Osteoblast (primary cell): ENCODE measurements around the gene FOXO3. TPM values are rescaled to one million over a fixed set of nuclear protein-coding genes. Genes with fewer than 3 reads are reported as not detected.

Source experiments
- DNase-seq: peaks from one replicate; pipeline ENCODE4 v3.0.0; 2011; ENCODE audit warnings: low spot score, mixed read lengths; ENCODE audit not compliant: insufficient read length; ENCODE audit errors: missing footprints
- H2AFZ ChIP-seq: 2 replicates; pipeline ENCODE4 v1.6.0; 2011; ENCODE audit warnings: mild to moderate bottlenecking, low read length
- H3K27ac ChIP-seq: 2 replicates; pipeline ENCODE4 v1.5.1; 2011; ENCODE audit warnings: mild to moderate bottlenecking, low read depth, low read length, moderate library complexity
- H3K27me3 ChIP-seq: 2 replicates; pipeline ENCODE4 v1.6.0; 2012; ENCODE audit warnings: mild to moderate bottlenecking, control low read depth, inconsistent platforms, low read length, moderate library complexity; ENCODE audit not compliant: insufficient read depth
- H3K36me3 ChIP-seq: 2 replicates; pipeline ENCODE4 v1.5.1; 2011; ENCODE audit warnings: mild to moderate bottlenecking, low read length, control low read depth, moderate library complexity; ENCODE audit not compliant: insufficient read depth
- H3K4me1 ChIP-seq: 2 replicates; pipeline ENCODE4 v1.5.1; 2011; ENCODE audit warnings: mild to moderate bottlenecking, low read length, control low read depth, moderate library complexity; ENCODE audit not compliant: insufficient read depth
- H3K4me2 ChIP-seq: 2 replicates; pipeline ENCODE4 v1.6.0; 2011; ENCODE audit warnings: mild to moderate bottlenecking, low read length; ENCODE audit not compliant: insufficient read depth
- H3K4me3 ChIP-seq: fragments of 200-600 bp; sonication (generic); 3 replicates; pipeline ENCODE4 v1.5.1; 2012; ENCODE audit warnings: mild to moderate bottlenecking, low read length, inconsistent platforms; ENCODE audit not compliant: insufficient read depth
- H3K79me2 ChIP-seq: 2 replicates; pipeline ENCODE4 v1.6.0; 2012; ENCODE audit warnings: mild to moderate bottlenecking, low read length, control low read depth, inconsistent platforms; ENCODE audit not compliant: insufficient read depth
- H3K9me3 ChIP-seq: 2 replicates; pipeline ENCODE4 v1.5.1; 2011; ENCODE audit warnings: low read depth, low read length, control low read depth
- H4K20me1 ChIP-seq: 2 replicates; pipeline ENCODE4 v1.6.0; 2012; ENCODE audit warnings: mild to moderate bottlenecking, low read length, control low read depth; ENCODE audit not compliant: insufficient read depth
- total RNA-seq: library from RNA; depleted of rRNA; stranded (reverse); fragments of >200 nt; gene quantifications from 2 replicates; pipeline ENCODE4 v1.2.3, GENCODE V29; 2012
- TF ChIP-seq, protein P1 (sequence below): IDR thresholded peaks from 2 replicates; pipeline ENCODE4 v1.5.1; 2011; ENCODE audit warnings: mild to moderate bottlenecking, low read depth, low read length, moderate library complexity; ENCODE audit errors: extremely low read depth

FOXO3 gene
- total RNA-seq, 1 donor = 53.2 TPM

DNA sequence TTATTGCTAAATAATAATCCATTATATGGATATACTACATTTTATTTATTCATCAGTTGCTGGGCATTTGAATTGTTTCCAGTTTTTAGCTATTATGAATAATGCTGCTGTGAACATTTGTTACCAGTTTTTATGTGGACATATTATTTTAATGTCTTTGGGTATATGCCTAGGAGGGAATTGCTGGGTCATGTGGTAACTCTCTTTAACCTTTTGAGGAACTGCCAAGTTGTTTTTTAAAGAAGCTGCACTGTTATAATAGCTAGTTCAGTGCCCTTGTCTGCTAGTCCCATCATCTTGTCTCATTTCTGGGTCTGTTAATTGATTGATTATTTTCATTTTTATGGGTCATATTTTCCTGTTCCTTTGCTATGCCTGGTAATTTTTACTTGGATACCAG lies 56.3 kb downstream of the FOXO3 start:
- no peak overlapping the region for H2AFZ ChIP-seq
- H4K20me1 ChIP-seq = peaks cover 36% of the 10 kb centered on the region
- peak overlapping the region; percentile 40 for H3K4me2 ChIP-seq
- H3K36me3 ChIP-seq = no peaks in the 10 kb centered on the region
- no peaks in the 10 kb centered on the region for H3K27me3 ChIP-seq
- no peak for DNase-seq
- peaks cover 92% of the 10 kb centered on the region for H3K79me2 ChIP-seq
- H3K9me3 ChIP-seq = no peaks in the 10 kb centered on the region
- peak overlapping the region; percentile 40 for H3K27ac ChIP-seq
- no peak overlapping the region for H3K4me3 ChIP-seq
- H3K4me1 ChIP-seq = peaks cover 32% of the 10 kb centered on the region
- TF ChIP-seq, protein P1, sequence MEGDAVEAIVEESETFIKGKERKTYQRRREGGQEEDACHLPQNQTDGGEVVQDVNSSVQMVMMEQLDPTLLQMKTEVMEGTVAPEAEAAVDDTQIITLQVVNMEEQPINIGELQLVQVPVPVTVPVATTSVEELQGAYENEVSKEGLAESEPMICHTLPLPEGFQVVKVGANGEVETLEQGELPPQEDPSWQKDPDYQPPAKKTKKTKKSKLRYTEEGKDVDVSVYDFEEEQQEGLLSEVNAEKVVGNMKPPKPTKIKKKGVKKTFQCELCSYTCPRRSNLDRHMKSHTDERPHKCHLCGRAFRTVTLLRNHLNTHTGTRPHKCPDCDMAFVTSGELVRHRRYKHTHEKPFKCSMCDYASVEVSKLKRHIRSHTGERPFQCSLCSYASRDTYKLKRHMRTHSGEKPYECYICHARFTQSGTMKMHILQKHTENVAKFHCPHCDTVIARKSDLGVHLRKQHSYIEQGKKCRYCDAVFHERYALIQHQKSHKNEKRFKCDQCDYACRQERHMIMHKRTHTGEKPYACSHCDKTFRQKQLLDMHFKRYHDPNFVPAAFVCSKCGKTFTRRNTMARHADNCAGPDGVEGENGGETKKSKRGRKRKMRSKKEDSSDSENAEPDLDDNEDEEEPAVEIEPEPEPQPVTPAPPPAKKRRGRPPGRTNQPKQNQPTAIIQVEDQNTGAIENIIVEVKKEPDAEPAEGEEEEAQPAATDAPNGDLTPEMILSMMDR = no peak

DNA sequence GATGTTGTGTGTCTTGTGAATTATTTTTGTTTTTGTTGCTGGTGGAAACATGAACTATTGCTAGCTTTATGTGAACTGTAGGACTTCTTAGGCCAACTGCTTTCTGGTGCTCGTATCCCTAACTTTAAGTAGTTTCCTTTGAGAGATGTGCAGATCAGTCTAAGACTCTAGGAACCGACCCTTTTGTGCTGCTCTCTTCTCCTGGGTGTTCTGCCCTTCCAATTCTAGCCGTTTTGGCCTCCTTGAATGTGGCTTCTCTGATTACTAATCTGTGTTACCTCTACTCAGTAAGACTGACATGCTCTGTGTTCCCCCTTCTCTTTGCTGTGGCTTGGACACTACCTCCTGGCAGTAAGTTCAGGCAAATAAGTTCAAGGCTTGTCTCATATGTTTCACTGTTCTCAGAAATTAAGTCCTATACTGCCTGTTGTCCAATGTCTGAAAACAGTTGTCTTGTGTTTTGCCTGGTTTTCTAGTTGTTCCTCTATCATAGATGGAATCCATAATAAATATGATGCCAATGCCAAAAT lies 58.0 kb downstream of the FOXO3 start:
- no peak overlapping the region for H3K27ac ChIP-seq

DNA sequence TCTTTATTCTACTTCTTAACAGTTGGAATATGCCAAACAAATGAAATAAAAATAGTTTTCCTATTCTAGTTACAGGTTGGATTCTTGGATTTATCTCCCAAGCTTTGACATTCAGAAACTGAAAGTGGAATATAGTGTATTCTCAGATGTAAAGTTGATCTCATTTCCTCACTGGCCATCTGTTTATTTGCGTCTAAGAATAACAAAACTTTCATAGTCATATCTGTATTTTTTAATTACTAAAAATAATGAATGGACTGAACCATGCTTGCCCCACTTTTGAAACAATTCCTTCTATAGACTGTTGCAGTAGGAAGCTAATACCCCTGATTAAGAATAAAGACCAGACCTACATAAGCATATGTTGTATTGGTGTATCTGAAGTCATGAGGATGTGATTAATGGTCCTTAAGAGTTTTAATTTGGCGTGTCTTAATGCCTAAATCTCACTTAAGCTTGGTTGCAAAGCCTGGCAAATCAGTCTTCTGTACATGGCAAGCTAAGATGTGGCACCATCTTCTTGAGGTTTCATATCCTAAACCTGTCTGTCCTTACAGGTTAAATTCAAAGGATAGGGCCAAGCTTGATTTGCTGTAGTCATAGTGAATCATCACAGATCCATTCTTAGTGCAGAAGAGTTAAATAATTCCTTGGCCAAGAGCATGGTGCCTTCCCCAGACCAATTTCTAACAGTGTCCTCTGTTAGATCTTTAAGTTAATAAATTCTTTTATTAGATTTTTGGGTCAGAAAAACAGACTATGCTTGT lies 58.9 kb downstream of the FOXO3 start:
- Histone ChIP-seq H3K4me1 (peaks cover 46% of the 10 kb centered on the region), H3K9me3 (no peaks in the 10 kb centered on the region), H4K20me1 (peaks cover 41% of the 10 kb centered on the region), H3K27ac (peak overlapping the region; percentile 94), H3K27me3 (no peaks in the 10 kb centered on the region), H3K4me3 (no peak overlapping the region), H3K36me3 (no peaks in the 10 kb centered on the region), H3K4me2 (no peak overlapping the region), H2AFZ (no peak overlapping the region), H3K79me2 (peaks cover 91% of the 10 kb centered on the region)
- no peak for DNase-seq
- TF ChIP-seq, protein P1 = no peak

More for the DNA sequence above, 58.0 kb downstream of the FOXO3 start:
- Histone ChIP-seq H3K4me3 (no peak overlapping the region), H2AFZ (no peak overlapping the region), H3K4me1 (peaks cover 46% of the 10 kb centered on the region), H4K20me1 (peaks cover 40% of the 10 kb centered on the region), H3K79me2 (peaks cover 93% of the 10 kb centered on the region), H3K36me3 (no peaks in the 10 kb centered on the region), H3K4me2 (no peak overlapping the region), H3K9me3 (no peaks in the 10 kb centered on the region), H3K27me3 (no peaks in the 10 kb centered on the region)
- TF ChIP-seq, protein P1 = no peak
- DNase-seq = no peak

DNA sequence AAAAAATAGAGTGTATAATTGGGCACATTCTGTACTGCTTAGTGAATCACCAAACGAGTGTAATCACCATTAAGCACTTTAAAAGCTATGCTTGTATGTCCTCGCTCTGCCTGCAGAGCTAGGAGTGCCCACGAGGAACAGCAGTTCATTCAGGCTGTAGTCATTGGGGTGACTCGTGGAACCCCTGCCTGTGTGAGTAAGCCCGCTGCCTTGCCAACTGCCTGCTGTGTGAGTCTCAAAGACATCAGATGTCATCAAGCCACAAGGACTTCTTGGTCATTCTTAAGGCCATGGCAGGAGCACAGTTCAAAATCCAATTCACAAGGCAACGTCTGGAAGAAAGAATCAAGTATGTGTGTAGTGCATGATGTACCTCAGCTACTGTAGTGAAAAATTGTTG lies 60.4 kb downstream of the FOXO3 start:
- peak; percentile 68 for DNase-seq

More for the DNA sequence above, 60.4 kb downstream of the FOXO3 start:
- Histone ChIP-seq H3K36me3 (no peaks in the 10 kb centered on the region), H2AFZ (no peak overlapping the region), H3K27me3 (no peaks in the 10 kb centered on the region), H3K4me1 (peaks cover 46% of the 10 kb centered on the region), H4K20me1 (peaks cover 50% of the 10 kb centered on the region), H3K4me2 (peak overlapping the region; percentile 43), H3K4me3 (no peak overlapping the region), H3K9me3 (no peaks in the 10 kb centered on the region), H3K79me2 (peaks cover 96% of the 10 kb centered on the region), H3K27ac (peak overlapping the region; percentile 94)
- TF ChIP-seq, protein P1 = peak; percentile 36
